OCI-LY7 (cell line): ENCODE measurements around the gene ADRA2B. TPM values are rescaled to one million over a fixed set of nuclear protein-coding genes. Genes with fewer than 3 reads are reported as not detected.

ENCODE experiments used
- BruUV-seq: library from RNA; stranded (reverse); fragments of 400-500 nt; replicated peaks from 2 replicates; lab custom pipeline; 2021; lab: Mats Ljungman, UMichigan
- CTCF ChIA-PET: fragments of 300-600 bp; sonication (Branson Sonifier 250); formaldehyde crosslinking; loops from one replicate; lab custom pipeline; 2022; ENCODE audit warnings: antibody characterized with exemption; ENCODE audit not compliant: unreplicated experiment; lab: Charles Lee
- POLR2A ChIA-PET: fragments of 300-600 bp; sonication (Branson Sonifier 250); formaldehyde crosslinking; loops from one replicate; lab custom pipeline; 2022; ENCODE audit warnings: antibody characterized with exemption; lab: Charles Lee
- DNase-seq: peaks from one replicate; pipeline ENCODE4 v3.0.0-alpha.2; 2015; ENCODE audit warnings: low spot score
- H2AFZ ChIP-seq: fragments of 200-600 bp; sonication (generic), shearing (Covaris generic); 2 replicates; pipeline ENCODE4 v1.6.1; 2014; ENCODE audit warnings: mild to moderate bottlenecking, antibody characterized with exemption, low read length, moderate library complexity
- H3K27ac ChIP-seq: fragments of 200-600 bp; sonication (generic); 2 replicates; pipeline ENCODE4 v1.5.1; 2014; ENCODE audit warnings: mixed run types, low read depth, mild to moderate bottlenecking, moderate library complexity, low read length, inconsistent platforms; ENCODE audit not compliant: poor library complexity, severe bottlenecking
- H3K36me3 ChIP-seq: fragments of 200-600 bp; sonication (generic); 2 replicates; pipeline ENCODE4 v1.6.1; 2014; ENCODE audit warnings: mild to moderate bottlenecking, antibody characterized with exemption, low read length, moderate library complexity, mixed read lengths; ENCODE audit not compliant: insufficient read depth
- H3K4me1 ChIP-seq: fragments of 200-600 bp; sonication (generic); 2 replicates; pipeline ENCODE4 v1.5.1; 2014; ENCODE audit warnings: mild to moderate bottlenecking, low read length; ENCODE audit not compliant: insufficient read depth, poor library complexity, severe bottlenecking
- H3K4me2 ChIP-seq: fragments of 200-600 bp; sonication (generic); 2 replicates; pipeline ENCODE4 v1.6.1; 2014; ENCODE audit warnings: mild to moderate bottlenecking, low read length
- H3K4me3 ChIP-seq: fragments of 200-600 bp; sonication (generic); 2 replicates; pipeline ENCODE4 v1.5.1; 2014; ENCODE audit warnings: mild to moderate bottlenecking, low read depth, low read length; ENCODE audit not compliant: poor library complexity, severe bottlenecking
- H3K79me2 ChIP-seq: fragments of 200-600 bp; sonication (generic); 2 replicates; pipeline ENCODE4 v1.6.1; 2016; ENCODE audit warnings: low read depth, mild to moderate bottlenecking, low read length, moderate library complexity, mixed read lengths; ENCODE audit not compliant: insufficient read depth
- H3K9me2 ChIP-seq: fragments of 200-600 bp; sonication (generic); 2 replicates; pipeline ENCODE4 v1.6.1; 2016; ENCODE audit warnings: mild to moderate bottlenecking, low read length, mixed read lengths; ENCODE audit not compliant: insufficient read depth
- H3K9me3 ChIP-seq: fragments of 200-600 bp; sonication (generic); 2 replicates; pipeline ENCODE4 v1.6.1; 2014; ENCODE audit warnings: mild to moderate bottlenecking, mixed run types, low read length, mixed read lengths
- H4K20me1 ChIP-seq: fragments of 200-600 bp; sonication (generic); 2 replicates; pipeline ENCODE4 v1.6.1; 2014; ENCODE audit warnings: mild to moderate bottlenecking, antibody characterized with exemption, low read length, moderate library complexity, mixed read lengths; ENCODE audit not compliant: insufficient read depth
- CTCF ChIP-seq: fragments of 200-600 bp; sonication (generic); conservative IDR thresholded peaks from 2 replicates; pipeline ENCODE4 v1.5.1; 2014; ENCODE audit warnings: mild to moderate bottlenecking, antibody characterized with exemption, low read length, moderate library complexity, mixed read lengths
- EZH2phosphoT487 ChIP-seq: fragments of 200-600 bp; sonication (generic); IDR thresholded peaks from 2 replicates; pipeline ENCODE4 v1.6.1; 2018; ENCODE audit warnings: low read depth, borderline replicate concordance, mild to moderate bottlenecking, mixed run types, antibody characterized with exemption, low read length, moderate library complexity, mixed read lengths
- intact Hi-C: fragments of 100-400 bp; cut with micrococcal nuclease; formaldehyde crosslinking; loops from one replicate; pipeline ENCODE4 v1.10.0; 2022; ENCODE audit not compliant: unreplicated experiment
- total RNA-seq, 2 experiments: library from RNA; depleted of rRNA in 1 of 2; stranded (reverse); fragments of >200 nt in 1 of 2; shearing (Covaris generic) in 1 of 2; gene quantifications; 2 replicates each; pipeline ENCODE4 v1.2.3, GENCODE V29; 2014 to 2022

The ADRA2B gene
- total RNA-seq, 2 experiments from 2014 or later, result 0.06 to 0.11 TPM

GRCh38 chr2:96083064-96083939 lies 33.1 kb downstream of the ADRA2B start:
- BruUV-seq, result no TSS peak
- CTCF ChIA-PET, result no interaction called here

GRCh38 chr2:96082211-96083063 lies 33.9 kb downstream of the ADRA2B start:
- Histone ChIP-seq H3K4me3 (no peak overlapping the region), H3K9me3 (no peaks in the 10 kb centered on the region), H3K4me2 (no peak overlapping the region), H4K20me1 (no peaks in the 10 kb centered on the region), H3K79me2 (no peaks in the 10 kb centered on the region), H3K27ac (no peak overlapping the region), H2AFZ (no peak overlapping the region), H3K4me1 (no peaks in the 10 kb centered on the region), H3K36me3 (no peaks in the 10 kb centered on the region), H3K9me2 (no peaks in the 10 kb centered on the region)
- intact Hi-C loops, result no loop called here
- DNase-seq, result no peak
- no peak for TF ChIP-seq CTCF
- no peak for TF ChIP-seq EZH2phosphoT487
- no TSS peak for BruUV-seq
- ChIA-PET POLR2A (no interaction called here), CTCF (no interaction called here)

More at GRCh38 chr2:96083064-96083939, 33.1 kb downstream of the ADRA2B start:
- TF ChIP-seq EZH2phosphoT487, result no peak
- no peak for DNase-seq
- H3K27ac ChIP-seq, result no peak overlapping the region
- no peaks in the 10 kb centered on the region for H3K79me2 ChIP-seq
- no peaks in the 10 kb centered on the region for H4K20me1 ChIP-seq
- no peak overlapping the region for H3K4me2 ChIP-seq
- no peaks in the 10 kb centered on the region for H3K9me3 ChIP-seq
- H3K4me1 ChIP-seq, result no peaks in the 10 kb centered on the region
- H3K4me3 ChIP-seq, result no peak overlapping the region
- H3K9me2 ChIP-seq, result no peaks in the 10 kb centered on the region
- POLR2A ChIA-PET, result no interaction called here
- no peak overlapping the region for H2AFZ ChIP-seq
- intact Hi-C loops, result no loop called here
- H3K36me3 ChIP-seq, result no peaks in the 10 kb centered on the region

- BruUV-seq, result no TSS peak
- no peak overlapping the region for H3K27ac ChIP-seq
- 0 out of 2 replicates have a peak, but pooled peaks cover 4% of the 10 kb centered on the region for H3K9me3 ChIP-seq
- no peak for DNase-seq
- H3K79me2 ChIP-seq, result no peaks in the 10 kb centered on the region
- POLR2A ChIA-PET, result no interaction called here
- H3K9me2 ChIP-seq, result no peaks in the 10 kb centered on the region
- H4K20me1 ChIP-seq, result no peaks in the 10 kb centered on the region
- no peaks in the 10 kb centered on the region for H3K36me3 ChIP-seq
- CTCF ChIA-PET, result no interaction called here
- TF ChIP-seq EZH2phosphoT487, result no peak
- no peak for TF ChIP-seq CTCF
- no peak overlapping the region for H3K4me2 ChIP-seq
- no peak overlapping the region for H3K4me3 ChIP-seq
- H3K4me1 ChIP-seq, result no peaks in the 10 kb centered on the region
- intact Hi-C loops, result no loop called here
- no peak overlapping the region for H2AFZ ChIP-seq
Observed at GRCh38 chr2:96081042-96081441, 35.3 kb downstream of the ADRA2B start.
